Activated CD4-positive, alpha-beta T cell treated with anti-CD3 and anti-CD28 coated beads for 24 hours (primary cell): ENCODE data around the gene AOX1.
"Not testable (repeated sequence)": the region's sequence is repeated elsewhere in the genome, so short reads cannot be mapped to it uniquely, and the experiment has no call there.

ENCODE experiments used
- DNase-seq, 2 donors: peaks; one replicate each; pipeline ENCODE4 v3.0.0-alpha.2; 2020; ENCODE audit warnings: low read depth in 2 of 2

AOX1 gene

DNA sequence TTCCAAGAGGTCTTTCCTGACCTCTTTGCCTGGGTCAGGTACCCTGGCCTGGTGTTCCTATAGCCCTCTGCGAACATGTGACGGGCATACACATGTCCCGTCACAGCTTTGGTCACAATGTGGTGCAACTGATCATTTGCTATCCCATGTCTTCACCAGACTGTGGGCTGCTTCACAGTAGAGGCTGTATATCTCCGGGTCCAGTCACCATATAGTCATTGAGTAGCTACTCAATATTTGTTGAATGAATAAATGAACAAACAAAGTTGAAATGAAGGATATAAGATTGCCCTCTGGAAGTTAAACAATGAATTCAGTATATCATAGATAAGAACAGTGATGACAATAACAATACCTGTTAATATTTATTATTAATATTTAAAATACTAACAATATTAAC, 16.8 kb downstream of the AOX1 start:
- DNase-seq, result no peak

DNA sequence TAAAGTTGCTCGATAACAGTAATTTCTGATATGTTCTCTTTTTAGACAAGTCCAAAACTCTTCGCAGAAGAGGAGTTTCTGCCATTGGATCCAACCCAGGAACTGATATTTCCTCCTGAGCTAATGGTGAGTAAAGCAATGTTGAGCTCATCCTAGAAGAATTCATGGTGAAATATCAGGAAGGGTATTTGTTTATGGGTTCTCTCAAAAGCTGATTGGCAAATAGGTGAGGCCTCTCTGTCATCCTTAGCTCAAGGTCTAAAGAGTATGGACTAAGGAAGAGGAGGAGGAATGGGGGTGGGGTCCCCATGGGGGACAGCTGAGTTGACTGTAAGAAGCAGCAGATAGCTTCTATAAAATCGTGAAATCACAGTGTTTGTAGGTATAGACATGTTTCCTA, 18.2 kb downstream of the AOX1 start:
- no peak for DNase-seq

DNA sequence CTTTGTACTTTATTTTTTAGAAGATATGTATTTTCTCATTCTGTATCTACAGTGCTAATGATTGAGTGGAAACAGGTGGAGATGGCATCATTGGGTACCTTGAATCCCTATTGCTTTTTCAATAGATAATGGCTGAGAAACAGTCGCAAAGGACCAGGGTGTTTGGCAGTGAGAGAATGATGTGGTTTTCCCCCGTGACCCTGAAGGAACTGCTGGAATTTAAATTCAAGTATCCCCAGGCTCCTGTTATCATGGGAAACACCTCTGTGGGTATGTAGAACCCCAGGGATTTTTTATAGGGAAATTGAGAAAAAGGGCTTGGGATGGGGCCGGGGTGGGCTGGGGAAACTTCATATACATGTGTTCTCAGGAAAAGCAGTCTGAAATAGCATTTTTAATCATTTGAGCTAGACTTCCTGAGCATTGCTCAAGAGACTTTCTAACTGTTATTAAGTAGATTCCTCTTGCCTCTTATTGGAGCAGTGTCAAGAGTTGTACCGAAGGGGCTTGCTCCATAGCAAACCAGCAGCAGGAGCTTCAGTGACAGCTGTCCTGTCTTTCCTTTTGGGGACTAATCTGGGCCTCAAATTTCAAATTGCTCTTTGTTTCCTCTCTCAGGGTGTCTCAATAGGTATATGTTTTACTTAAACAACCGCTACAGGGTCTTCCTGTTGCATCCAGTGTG, 18.9 kb downstream of the AOX1 start:
- no peak for DNase-seq

DNA sequence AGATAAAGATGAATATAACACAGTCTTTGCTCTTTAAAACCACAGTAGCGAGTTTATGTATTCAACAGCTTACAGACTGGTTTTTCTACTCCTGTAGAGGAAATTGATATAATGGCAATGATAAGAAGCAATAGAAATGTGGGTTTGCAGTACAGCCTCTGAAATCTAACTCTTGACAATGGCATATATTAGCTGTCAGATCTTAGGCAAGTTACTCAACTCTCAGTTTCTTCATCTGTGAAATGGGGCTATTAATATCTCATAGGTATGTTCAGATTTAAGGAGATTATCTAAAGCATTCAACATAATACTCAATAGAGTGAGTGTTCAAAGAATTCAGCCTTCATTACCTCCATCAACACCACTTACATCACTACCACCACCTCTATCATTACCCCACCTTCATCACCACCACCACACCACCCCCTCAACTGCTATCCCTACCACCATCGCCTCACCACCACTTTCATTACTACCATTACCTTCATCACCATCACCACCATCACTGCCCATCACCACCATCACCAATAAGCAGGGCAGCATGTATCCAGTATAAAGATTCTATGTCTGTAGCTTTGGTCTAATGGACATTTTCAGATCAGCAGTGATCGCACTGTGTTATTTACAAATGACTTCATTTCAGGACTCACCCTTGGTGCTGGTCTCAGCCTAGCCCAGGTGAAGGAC, 22.7 kb downstream of the AOX1 start:
- DNase-seq, result no peak

DNA sequence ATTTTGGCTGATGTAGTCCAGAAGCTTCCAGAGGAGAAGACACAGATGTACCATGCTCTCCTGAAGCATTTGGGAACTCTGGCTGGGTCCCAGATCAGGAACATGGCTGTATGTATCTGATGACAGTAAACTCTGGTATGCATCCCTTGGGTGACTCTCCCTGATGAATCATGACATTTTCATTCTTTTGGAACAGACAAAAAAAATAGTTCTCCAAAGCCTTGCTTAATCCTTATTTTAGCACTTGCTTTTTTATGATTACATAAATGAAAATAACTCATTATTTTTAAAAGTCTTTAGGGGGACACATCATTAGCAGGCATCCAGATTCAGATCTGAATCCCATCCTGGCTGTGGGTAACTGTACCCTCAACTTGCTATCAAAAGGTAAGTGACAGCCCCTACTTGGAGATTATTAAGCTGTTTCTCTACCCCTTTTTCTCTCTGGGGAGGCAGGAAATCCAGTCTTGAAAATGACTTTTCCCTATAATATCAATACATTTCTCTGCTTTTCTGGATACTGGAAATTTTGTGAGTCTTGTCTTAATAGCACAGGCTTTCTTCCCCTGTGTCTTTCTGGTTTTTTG, 23.3 kb downstream of the AOX1 start:
- DNase-seq, result no peak

DNA sequence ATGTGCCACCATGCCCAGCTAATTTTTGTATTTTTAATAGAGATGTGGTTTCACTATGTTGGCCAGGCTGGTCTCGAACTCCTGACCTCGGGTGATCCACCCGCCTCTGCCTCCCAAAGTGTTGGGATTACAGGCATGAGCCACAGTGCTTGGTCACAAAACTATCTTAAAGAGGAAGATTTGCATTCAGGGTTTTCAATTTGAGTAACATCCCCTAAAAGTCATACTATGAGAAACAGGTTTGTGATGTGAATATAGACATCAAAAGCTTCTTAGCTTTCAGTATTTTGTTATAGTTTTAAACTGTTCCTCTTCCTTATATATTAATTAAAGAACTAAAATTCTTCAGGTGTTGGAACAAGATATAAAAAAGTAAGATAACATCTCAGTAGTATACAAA, 24.4 kb downstream of the AOX1 start:
- DNase-seq, result not testable (repeated sequence)

DNA sequence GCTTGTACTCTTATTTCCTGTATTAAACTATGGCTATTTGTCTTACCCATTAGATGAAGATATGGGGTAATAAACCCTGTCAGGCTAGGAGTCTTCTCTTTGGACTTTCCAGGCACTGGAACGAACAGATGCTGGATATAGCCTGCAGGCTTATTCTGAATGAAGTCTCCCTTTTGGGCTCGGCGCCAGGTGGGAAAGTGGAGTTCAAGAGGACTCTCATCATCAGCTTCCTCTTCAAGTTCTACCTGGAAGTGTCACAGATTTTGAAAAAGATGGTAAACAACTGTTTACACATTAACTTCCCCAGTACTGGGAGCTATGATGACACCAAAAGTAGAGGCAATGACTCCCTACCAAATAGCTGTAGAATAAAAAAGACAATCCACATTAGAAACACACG, 27.9 kb downstream of the AOX1 start:
- DNase-seq, result no peak

DNA sequence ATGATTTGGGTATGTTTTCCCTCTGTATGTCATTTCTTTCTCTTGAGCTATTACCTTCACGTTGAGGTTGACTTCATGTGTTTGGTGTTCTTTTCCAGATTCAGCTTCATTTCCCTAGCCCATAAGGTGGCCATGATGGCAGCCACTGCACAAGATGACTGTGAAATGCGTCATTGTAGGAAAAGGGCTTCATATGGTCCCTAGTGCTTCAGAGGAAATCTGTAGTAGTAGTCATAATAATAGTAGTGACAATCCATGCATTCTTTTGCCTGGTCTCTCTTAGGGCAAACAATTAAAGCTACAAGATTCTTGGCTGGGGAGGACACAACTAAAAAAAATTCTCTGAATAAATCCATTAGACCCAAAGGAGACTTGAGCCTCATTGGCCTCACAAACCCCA, 28.4 kb downstream of the AOX1 start:
- no peak for DNase-seq

DNA sequence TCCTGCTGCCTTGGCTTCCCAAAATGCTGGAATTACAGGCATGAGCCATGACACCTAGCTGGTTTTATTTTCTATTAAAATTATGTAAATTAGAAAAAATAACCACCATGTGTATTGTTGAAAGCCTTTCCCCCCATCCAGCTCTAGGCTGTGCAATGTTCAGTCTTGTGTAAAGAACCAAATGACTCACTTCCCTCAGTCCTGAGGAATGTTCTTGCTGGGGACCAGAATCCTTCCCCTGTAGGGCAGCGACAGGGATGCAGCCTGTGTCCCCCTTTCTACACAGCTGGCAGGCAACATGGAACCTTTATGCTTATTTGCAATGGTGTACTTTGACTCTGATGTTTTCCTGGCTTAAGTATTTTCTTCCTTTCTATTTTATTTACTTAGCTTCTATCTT, 29.4 kb downstream of the AOX1 start:
- DNase-seq, result no peak

DNA sequence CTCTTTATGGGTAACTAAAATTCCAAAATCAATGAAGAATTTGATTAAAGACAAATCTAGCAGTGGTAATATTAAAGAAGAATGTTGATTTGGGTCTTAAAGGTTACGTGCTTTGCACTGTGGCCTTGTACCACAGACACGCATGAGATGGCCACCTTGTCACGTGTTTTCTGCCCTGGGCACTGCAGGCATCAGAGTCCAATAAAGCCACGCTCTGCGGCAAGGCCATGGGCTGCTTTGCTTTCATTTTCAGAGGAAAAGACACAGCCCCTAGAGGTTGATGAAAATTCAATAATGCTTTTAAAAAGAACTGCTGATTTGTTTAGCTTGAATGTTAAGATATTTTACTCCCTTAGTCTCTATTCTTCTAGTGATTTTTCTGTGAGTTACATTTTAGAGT, 30.4 kb downstream of the AOX1 start:
- DNase-seq, result no peak

DNA sequence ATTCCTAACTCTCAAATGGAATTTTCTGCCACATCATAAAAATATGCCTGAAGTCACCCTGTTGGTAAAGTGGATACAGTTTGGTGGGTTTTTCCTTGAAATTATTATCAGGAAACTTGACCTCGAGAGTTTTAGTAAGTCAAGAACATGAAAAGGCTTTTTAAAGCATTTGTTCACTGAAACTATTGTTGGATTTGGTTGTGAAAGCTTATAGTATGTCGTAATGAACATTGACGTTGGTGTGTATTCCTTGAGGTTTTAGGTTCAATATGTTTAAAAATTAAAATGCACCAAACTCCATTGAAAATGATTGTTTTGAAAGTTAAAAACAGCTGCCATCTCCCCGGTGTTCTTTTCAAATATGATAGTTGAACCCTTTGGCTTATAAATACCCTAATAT, 30.8 kb downstream of the AOX1 start:
- DNase-seq, result no peak

DNA sequence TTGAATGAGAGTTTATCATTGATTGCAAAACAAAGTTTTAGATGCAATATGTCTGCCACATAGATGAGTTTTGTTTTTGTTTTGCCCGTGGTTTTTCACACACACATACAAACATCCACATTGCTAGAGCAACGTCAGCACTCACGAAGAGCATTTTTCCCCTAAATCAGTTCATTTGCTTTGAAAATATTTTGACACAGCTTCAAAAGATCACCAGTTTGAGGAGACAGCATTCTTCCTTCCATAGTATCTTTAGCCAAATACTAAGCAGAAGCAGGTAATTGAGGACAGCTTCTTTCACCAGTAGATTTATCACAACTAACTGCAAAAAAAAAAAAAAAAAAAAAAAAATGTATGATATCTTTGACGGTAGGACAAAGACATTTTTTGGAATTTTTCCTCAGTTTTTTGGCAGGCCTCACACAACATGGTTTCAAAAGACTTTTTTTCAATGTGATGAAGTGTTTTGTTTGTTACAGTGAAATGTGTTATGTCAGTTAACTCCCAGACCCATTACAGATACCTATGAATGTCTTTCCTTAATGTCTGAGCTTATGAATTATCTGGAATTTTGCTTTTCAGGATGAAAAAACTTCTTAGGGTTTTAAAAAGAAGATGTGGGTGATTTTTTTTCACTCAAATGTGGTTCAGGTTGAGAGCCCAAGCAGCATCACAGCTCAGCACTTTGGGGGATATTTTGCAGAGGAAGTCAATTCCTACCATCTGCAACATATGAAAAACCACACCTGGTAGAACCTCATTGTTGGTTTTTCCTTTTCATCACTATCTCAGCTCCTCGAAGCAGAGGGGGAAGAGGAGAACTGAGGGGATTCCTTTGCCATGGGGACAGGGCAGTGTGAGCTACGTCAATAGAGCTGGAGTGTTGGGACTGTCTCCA, 31.6 kb downstream of the AOX1 start:
- DNase-seq, result no peak

DNA sequence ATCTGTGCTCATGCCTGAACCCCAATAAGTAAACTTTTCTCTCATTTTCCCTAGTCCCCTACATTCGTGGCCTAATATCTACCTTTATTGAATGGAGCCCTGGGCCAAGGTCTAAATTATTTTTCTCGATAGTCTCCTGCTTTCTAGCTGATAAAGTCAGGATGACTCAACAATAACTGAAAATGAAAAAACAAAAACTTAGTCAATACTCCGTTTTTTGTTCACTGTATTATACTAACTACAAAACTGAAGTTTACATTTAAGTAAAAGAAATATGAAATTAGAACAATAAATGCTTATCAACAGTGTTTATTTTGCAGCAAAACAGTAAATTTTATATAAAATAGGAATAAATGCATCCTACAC, 32.2 kb downstream of the AOX1 start:
- DNase-seq, result no peak

DNA sequence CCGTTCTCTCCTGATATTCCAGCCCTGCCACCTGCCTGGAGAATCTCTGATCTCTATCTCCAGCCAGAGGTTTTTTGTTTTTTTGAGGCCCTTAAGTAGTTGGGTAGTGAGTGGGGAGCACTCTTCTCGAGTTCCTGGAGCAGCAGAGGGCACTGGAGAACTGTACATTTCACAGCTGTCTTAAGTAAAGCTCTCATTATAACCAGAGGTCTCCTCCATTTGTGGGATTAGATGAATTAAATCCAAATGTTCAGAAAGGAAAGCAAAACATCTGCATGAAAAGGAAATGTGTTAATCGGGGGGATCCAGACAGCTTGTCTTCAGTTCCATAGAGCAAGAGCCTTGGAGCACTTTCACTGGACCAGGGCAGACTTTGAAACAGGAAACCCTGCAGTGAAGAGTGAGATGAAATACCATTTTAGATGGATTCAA, 32.8 kb downstream of the AOX1 start:
- no peak for DNase-seq

DNA sequence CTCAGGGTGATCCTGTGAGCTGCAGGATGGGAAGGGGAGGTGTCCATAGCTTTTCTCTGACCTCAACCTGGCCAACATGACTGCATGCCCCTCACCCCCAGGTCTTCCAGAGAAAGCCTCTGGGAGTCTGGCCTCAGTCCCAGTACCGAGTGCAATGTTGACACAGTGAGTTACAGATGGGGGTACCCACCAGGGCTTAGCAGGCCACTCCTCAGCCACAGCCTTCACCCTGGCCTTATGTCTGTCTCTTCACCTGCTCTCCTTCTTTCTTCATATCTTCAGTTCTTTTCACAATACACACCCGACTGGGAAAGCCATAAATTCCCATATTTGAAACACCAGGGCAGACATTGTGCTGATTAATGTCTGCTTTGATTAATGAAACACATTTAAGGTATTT, 33.5 kb downstream of the AOX1 start:
- no peak for DNase-seq

DNA sequence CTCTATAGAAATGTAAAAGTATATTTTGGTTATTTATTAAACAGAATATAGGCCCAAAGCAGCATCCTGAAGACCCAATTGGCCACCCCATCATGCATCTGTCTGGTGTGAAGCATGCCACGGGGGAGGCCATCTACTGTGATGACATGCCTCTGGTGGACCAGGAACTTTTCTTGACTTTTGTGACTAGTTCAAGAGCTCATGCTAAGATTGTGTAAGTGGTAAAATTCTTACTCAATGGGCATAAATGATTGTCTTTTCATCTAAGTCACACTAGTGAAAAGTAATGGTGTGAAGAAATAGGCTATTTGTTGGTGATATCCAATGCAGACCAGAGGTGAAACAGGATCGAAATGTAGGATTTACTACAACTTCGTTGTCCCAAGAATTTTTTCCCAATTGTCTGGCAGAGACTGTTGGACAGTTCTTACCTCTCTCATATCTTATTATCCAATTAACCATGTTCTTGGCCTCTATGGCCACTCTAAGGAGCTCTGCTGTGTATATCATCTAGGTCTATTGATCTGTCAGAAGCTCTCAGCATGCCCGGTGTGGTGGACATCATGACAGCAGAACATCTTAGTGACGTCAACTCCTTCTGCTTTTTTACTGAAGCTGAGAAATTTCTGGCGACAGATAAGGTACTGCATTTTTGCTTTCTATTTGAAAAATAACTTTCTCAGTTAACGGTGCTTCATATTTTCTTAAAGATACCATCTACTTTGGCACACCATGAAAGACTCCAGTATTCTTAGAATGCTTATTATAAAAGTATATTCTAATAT, 35.0 kb downstream of the AOX1 start:
- DNase-seq, result no peak

DNA sequence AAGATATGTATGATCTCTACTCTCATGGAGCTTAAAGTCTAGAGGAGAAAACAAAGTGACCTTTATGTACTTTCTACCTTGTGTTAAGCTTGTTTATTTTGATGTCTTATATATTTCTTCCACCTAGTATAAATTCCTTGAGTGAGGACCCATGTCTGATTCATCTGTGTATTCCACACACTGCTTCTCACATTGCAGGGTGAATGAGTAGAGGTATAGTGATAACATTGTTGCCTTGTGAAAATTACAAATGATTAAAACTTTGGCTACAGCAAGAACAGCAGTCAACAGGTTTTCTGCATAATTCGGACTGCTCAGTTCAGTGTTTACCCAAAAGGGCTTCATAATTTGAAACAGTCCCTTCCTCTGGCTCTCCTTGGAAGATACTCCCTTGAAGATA, 36.3 kb downstream of the AOX1 start:
- DNase-seq, result no peak

DNA sequence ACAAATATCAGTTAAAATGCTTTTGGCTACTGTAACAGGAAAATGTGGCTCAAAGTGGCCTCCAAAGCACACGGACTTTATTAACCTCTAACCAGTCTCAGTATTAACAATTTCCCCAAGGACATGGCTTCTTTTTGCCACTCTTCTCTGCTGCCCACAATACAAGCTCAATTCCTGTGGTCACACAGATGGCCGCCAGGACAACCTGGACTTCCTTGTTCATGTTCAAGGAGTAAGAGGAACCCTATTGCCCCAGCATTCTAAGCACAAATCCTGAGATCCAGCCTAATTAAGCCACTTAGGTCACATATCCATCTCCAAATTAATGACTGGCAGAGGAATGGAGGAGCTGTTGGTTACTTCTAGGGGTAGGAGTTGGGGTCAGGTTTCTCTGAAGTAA, 38.2 kb downstream of the AOX1 start:
- DNase-seq, result no peak

DNA sequence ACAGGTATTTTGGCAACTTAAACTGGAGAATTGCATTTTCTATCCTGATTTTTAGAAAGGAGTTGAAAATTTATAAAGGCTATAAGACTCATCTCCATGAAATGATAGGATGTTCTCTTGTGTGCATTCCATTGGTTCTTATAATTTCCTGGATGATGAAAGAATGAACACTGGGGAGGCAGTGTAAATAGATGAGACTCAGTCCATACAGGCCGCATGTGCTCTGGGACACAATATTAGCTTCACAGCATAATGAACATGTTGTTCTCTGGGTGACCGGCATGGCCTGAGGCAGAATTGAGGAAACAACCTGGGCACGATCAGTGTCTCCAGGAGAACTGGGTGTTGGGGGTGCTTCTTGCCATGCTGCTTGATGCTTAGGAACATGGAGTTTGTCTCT, 38.8 kb downstream of the AOX1 start:
- DNase-seq, result no peak

DNA sequence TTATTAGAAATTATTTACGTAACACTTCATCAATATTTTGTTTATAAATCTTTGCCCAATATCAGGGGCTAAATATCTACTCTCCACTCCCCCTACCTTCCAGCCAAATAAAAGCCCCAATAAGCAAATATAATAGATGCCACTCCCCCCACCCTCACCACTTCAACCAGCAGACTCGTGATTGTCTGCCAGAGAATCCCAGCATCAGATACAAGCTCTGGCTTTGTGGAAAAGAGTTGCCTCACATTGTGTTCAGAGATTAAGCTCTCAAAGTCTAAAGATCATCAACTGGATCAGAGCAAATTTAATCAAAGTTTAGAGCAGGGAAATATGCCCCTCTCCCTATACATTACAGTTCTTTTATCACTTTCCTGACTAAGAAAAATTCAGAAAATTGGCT, 39.5 kb downstream of the AOX1 start:
- no peak for DNase-seq

DNA sequence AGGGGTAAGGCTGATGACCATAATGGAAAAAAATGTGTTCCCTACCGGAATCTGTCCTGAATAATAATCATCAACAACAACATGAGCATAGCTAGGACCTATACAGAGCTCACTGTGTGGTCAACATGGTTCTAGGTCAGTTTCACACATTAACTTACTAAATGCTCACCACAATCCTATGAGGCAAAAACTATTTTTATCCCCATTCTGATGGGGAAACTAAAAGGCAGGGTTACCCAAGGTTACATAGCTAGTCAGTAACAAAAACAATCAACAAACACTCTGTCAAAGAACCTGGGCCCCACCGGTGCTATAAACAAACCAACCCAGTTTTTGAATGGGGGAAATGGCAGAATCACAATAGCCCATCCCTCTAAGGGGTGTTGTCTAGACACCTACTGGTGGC, 40.1 kb downstream of the AOX1 start:
- DNase-seq, result no peak
